Activated CD4-positive, alpha-beta T cell treated with anti-CD3 and anti-CD28 coated beads for 24 hours (primary cell): ENCODE results near the gene GPS2.
"Not testable (repeated sequence)": the region's sequence is repeated elsewhere in the genome, so short reads cannot be mapped to it uniquely, and the experiment has no call there.

Experiments used
- DNase-seq, 2 donors: peaks; one replicate each; pipeline ENCODE4 v3.0.0-alpha.2; 2020; ENCODE audit warnings: low read depth in 2 of 2

The GPS2 gene

DNA sequence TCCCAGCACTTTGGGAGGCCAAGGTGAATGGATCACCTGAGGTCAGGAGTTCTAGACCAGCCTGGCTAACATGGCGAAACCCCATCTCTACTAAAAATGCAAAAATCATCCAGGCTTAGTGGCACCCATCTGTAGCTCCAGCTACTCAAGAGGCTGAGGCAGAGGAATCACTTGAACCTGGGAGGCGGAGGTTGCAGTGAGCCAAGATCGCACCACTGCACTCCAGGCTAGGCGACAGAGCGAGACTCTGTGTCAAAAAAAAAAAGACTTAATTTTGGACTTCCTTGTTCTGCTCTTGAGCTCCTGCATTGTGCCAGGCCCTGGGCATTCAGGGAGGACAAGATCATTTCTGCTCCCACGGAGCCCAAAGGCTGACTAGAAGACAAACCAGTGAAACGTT, 22.4 kb upstream of the GPS2 start:
- not testable (repeated sequence) for DNase-seq

- peak; percentile 84 to 89 for DNase-seq
Measured at GRCh38 chr17:7336240-7337175, 21.3 kb upstream of the GPS2 start, which contains the start of gene ACAP1. TSS of gene ACAP1 (plus strand) at chr17:7336529. CDS start at chr17:7336735, 206 bp downstream.

GRCh38 chr17:7335765-7336164, 20.6 kb upstream of the GPS2 start:
- not testable (repeated sequence) for DNase-seq

GRCh38 chr17:7334938-7335538, 19.9 kb upstream of the GPS2 start:
- DNase-seq, result no peak

DNA sequence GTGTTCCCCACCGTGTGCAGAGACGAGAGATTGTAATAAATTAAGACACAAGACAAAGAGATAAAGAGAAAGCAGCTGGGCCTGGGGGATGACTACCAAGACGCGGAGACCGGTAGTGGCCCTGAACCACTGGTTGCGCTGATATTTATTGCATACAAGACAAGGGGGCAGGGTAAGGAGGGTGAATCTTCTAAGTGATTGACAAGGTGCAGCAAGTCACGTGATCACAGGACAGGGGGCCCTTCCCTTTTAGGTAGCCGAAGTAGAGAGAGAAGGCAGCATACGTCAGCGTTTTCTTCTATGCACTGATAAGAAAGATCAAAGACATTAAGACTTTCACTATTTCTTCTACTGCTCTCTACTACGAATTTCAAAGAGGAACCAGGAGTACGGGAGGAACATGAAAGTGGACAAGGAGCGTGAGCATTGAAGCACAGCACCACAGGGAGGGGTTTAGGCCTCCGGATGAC, 17.5 kb upstream of the GPS2 start:
- DNase-seq, result not testable (repeated sequence)

GRCh38 chr17:7332111-7332510, 17.0 kb upstream of the GPS2 start:
- no peak for DNase-seq

GRCh38 chr17:7330638-7331015, 15.5 kb upstream of the GPS2 start:
- no peak for DNase-seq

GRCh38 chr17:7329997-7330637, 15.0 kb upstream of the GPS2 start:
- DNase-seq, result peak; percentile 69 to 75

- DNase-seq, result peak; percentile 91 to 94
Measured at GRCh38 chr17:7329374-7329996, 14.3 kb upstream of the GPS2 start.

DNA sequence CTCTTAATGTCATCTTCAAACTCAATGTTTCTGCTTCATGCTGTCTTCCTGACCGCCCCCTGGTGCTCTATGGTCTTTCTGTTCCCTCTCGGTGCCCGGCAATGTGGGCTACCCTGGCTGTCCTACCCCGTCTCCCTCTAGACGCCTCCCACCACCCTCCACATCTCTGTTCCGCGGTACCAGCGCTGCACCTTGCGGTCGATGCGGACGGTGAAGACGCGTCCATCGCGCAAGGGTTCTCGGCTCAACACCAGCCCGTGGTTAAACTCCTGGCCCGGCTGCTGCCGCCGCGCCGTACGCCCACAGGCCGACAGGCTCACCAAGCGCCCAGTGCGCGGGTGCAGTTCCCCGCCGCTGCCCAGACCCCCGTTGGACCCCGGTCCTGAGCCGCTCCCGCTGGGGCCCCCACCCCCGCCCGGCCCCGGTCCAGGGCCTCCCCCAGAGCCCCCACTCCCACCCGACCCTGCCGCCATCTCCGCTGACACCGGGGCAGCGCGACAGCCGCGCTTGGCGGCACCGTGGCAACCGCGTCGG, 13.7 kb upstream of the GPS2 start, which contains the start of gene NEURL4:
NEURL4 (minus strand) TSS at position 496 of the 534 bp plus-strand sequence; CDS start at position 473, 23 bp downstream.
- no peak for DNase-seq

- no peak for DNase-seq
Measured at GRCh38 chr17:7328009-7328408, 12.8 kb upstream of the GPS2 start.

- no peak for DNase-seq
Measured at GRCh38 chr17:7327501-7327900, 12.3 kb upstream of the GPS2 start.

- no peak for DNase-seq
Measured at GRCh38 chr17:7327056-7327455, 11.9 kb upstream of the GPS2 start.

DNA sequence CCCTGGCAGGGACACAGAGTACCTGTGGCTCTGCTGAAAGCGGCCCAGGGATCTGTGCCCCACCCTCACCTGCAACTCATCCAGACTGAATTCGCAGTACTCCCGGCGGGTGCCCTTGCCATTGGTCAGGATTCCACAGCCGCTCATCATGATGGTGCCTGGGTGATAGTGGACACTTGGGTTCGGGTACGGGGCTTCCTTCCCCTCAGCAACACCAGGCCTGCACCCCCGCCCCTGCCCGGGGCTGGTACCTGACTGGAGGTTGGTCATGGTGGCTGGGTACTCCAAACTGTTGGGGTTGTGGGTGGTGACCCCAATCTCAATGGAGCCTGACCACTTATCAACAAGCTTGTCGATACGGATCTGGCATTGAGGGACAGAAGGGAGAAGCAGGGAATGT, 11.0 kb upstream of the GPS2 start:
- no peak for DNase-seq

GRCh38 chr17:7325031-7325528, 9.9 kb upstream of the GPS2 start:
- no peak for DNase-seq

- no peak for DNase-seq
Measured at GRCh38 chr17:7324438-7324779, 9.2 kb upstream of the GPS2 start.

GRCh38 chr17:7323731-7324437, 8.7 kb upstream of the GPS2 start:
- DNase-seq, result peak; percentile 49 to 56

DNA sequence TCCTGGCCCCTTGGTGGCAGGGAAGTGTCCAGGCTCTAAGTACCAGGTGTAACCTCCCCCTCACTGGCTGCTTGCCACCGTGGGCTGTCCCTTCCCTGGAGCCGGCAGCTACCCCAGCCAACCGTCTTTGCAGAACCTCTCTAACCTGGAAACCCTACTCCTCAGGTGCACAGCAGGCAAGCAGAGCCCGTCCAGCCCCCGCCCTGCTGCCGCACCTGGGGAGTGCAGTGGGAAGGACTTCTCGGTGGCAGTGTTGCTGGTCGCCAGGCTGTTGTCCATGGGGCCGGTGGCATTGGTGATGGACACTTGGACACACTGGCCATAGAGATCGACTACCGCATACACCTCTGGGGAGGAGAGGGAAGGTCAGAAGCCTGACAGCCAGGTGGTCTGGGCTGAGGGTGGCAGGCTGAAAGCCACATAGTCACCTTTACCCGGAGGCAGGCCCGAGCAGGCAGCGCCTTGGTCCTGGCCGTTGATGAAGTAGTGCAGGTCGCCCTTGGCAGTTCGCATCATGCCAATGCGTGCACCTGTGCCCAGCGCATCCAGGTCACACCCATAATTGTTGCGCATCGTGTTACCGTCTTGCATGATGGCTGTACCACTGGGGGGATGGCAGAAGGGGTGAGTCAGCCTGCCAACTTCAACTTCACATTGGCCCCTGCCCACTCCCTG, 7.5 kb upstream of the GPS2 start:
- DNase-seq, result no peak

- DNase-seq, result no peak
Measured at GRCh38 chr17:7321466-7321865, 6.3 kb upstream of the GPS2 start.
